OCI-M2 (cell line): ENCODE data around the gene HAP1.
"Not testable (repeated sequence)": the region's sequence is repeated elsewhere in the genome, so short reads cannot be mapped to it uniquely, and the experiment has no call there.

Experiments used
- DNase-seq: peaks from one replicate; lab custom pipeline; 2025; ENCODE audit not compliant: unreplicated experiment; lab: John Stamatoyannopoulos, UW

Gene HAP1, protein sequence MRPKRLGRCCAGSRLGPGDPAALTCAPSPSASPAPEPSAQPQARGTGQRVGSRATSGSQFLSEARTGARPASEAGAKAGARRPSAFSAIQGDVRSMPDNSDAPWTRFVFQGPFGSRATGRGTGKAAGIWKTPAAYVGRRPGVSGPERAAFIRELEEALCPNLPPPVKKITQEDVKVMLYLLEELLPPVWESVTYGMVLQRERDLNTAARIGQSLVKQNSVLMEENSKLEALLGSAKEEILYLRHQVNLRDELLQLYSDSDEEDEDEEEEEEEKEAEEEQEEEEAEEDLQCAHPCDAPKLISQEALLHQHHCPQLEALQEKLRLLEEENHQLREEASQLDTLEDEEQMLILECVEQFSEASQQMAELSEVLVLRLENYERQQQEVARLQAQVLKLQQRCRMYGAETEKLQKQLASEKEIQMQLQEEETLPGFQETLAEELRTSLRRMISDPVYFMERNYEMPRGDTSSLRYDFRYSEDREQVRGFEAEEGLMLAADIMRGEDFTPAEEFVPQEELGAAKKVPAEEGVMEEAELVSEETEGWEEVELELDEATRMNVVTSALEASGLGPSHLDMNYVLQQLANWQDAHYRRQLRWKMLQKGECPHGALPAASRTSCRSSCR

GRCh38 chr17:41734139-41734948 lies at the start of gene HAP1:
HAP1 (minus strand) TSS chr17:41734643; CDS start chr17:41734634, 9 bp downstream.
- no peak for DNase-seq

GRCh38 chr17:41782142-41782541 lies 47.7 kb upstream of the HAP1 start:
- DNase-seq: no peak

DNA sequence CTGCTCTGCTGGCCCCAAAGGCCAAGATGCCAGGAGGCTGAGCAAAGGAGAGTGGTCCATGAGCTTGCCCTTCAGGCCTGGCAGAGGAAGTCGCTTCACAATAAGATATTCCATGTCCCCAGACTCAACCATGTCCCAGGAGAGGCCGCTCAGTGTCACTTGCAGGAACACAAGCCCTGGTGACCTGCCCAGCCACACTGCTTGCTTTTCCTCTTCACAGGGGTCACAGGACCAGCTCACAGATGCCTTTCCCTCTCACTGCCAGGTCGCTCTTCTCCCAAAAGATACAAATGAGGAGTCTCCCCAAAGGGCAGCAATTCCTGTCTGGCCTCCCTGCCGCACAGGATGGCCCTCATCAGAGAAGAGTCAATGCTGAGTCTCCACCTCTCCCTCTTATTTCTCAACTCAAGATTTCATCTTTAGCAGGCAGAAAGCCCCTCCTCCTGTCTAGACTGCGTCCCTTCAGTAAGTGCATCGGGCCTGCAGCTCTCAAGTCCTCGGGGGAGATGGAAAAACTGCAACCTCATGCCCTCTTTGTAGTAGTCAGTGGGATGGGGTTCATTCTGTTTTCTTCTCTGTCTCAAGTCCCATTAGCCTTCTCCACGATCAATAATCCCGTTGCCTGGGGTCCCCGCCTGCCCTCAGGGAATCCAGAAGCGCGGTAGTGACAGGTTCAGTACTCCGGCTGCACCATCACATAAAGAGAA lies 47.1 kb upstream of the HAP1 start:
- DNase-seq: no peak

DNA sequence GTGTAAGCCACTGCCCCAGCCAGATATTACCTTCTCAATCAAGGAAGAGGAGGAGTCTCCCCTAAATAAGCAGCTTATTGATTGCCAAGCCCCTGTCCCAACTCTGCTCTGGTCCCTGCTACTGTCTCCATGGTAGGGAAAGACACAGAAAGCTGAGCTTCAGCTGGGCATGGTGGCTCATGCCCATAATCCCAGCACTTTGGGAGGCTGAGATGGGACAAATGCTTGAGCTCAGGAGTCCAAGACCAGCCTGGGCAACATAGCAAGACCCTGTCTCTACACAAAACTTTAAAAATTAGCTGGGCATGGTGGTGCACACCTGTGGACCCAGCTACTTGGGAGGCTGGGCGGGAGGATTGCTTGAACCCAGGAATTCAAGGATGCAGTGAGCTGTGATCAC lies 45.5 kb upstream of the HAP1 start:
- no peak for DNase-seq

DNA sequence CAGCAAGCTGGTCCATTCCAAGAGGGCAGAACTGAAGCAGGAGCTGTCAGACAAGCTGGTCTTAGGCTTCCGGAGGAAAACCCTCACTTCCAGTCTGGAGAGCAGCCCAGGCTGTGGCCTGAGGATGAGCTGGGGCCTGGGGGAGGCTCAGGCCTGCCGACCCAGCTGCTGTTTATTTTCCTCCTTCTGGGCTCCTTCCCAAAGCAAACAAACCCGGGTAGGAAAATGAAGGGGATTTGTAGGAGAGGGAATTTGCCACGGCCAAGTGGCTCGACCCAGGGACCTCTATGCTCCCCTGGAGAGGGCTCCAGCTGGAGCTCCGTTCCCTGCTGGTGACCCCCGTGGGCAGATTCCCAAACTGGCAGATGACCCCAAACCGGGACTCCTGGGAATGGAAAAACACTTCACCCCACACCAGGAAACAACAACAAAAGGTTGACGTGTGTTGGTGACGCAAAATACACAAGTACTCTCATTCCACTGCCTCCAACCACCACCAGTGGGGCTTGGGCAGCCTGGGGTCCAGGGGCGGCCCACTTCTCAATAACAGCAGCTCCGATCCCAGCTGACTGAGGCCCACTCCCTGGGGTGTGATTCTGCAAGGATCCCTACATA lies 43.2 kb upstream of the HAP1 start:
- DNase-seq: no peak

GRCh38 chr17:41777157-41777573 lies 42.7 kb upstream of the HAP1 start:
- DNase-seq: no peak

DNA sequence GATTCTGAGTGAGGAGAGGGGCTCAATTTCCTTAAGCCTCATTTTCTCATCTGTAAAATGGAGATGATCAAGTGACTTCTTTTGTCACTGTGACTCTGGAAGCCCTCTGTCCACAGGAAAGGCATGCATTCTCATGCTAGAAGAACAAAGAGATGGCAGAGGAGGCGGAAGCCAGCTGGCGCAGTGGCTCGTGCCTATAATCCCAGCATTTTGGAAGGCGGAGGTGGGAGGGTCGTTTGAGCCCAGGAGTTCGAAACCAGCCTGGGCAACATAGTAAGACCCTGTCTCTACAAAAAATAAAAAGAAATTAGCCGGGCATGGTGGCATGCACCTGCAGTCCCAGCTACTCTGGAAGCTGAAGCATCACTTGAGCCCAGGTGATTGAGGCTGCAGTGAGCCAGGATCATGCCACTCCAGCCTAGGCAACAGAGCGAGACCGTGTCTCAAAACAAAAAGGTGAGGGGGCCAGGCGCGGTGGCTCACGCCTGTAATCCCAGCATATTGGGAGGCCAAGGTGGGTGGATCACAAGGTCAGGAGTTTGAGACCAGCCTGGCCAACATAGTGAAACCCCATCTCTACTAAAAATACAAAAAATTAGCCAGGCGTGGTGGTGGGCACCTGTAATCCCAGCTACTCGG lies 41.9 kb upstream of the HAP1 start:
- DNase-seq: not testable (repeated sequence)

DNA sequence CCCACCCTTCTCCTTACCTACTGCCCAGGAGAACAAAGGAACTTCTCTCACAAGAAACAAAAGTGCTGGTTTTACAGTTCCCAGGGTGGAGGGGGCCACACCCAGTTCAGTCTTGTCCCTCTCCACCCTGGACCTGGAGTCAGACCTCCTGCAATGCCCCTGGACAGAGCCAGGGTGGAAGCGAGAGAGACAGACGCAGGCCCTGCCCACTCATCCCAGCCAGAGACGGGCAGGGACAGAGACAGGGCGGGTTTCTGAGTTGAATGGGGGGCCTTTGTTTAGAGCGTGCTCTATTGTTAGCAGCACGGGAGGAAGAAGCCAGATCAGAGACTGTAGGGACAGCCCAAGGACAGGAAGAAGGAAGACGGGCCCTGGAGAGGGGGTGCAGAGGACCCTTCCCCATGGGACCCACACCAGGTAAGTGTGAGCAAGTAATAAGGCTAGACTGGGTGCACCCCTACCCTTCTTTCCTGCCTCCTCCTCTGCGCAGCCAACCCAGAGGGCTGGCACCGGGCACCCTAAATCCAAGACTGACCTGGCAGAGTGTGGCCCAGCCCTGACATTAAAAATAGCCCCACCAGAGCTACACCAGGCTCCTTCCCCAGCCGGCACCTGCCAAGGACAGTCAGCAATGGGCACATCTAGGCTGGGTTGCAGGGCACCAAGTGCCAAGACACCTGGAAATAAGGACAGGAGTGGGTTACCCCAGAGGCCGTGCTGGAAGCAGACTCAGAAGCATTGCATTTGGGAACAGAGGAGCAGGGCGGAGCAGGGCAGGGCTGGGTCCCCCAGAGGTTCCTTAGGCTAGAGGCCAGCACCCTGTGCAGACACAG lies 41.2 kb upstream of the HAP1 start:
- DNase-seq: no peak

GRCh38 chr17:41773731-41774193 lies 39.3 kb upstream of the HAP1 start:
- DNase-seq: no peak

- no peak for DNase-seq
Measured at GRCh38 chr17:41773190-41773588, 38.7 kb upstream of the HAP1 start.

- no peak for DNase-seq
Measured at GRCh38 chr17:41772586-41773189, 38.2 kb upstream of the HAP1 start.

- DNase-seq: no peak
Measured at GRCh38 chr17:41772218-41772585, 37.8 kb upstream of the HAP1 start.

DNA sequence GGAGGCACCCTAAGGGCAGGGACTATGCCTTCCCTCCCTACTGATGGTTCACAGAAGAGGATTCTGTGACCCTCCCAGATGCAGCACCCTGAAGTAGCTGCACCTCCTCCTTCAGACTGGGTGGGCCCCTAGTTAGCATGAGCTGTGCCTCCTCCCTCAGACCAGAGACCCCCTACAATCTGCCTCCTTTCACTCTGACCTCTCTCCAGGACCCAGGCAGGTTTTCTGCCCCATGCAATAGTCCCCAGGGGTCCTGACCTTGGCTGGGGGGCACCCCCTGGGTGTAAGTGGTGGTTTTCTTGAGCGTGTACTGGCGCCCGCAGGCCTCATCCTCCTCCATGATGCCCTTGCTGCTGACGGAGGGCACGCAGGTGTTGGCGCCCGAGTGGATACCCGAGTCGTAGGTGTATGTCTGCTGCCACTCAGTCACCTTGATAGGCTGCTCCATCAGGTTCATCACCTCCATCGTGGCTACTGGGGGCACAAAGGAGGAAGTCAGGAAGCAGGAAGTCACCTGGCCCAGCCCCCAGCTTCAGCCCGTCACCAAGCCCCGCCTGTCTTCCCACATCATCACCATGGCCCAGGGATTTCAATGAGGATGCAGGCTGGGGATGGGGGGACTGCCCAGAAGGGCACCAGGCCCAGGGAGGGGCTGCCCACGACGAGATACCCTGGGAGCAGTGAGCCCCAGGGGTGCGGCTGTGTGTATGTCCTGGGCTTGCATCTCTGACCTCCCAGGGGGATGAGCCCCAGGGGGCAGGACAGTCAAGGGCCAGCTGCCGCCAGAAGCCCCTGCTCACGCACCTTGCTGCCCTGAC lies 37.2 kb upstream of the HAP1 start:
- no peak for DNase-seq

DNA sequence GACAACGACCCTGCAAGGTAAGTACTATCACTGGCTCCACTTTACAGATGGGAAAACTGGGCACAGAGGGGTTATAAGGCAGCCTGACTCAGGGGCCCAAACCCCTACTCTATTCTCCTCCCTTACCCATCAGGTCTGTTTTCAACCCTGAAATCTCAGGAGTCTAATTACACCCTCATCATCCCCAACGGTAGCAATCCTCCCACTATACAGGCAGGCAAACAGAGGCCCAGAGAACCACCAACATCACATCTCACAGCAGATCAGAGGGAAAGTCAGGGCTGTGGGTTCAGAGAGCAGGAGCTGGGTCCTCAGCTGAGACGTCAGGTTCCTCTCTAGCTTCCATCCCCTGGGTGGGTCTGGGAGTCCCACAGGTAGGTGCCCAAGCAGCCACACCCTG lies 35.5 kb upstream of the HAP1 start:
- no peak for DNase-seq

DNA sequence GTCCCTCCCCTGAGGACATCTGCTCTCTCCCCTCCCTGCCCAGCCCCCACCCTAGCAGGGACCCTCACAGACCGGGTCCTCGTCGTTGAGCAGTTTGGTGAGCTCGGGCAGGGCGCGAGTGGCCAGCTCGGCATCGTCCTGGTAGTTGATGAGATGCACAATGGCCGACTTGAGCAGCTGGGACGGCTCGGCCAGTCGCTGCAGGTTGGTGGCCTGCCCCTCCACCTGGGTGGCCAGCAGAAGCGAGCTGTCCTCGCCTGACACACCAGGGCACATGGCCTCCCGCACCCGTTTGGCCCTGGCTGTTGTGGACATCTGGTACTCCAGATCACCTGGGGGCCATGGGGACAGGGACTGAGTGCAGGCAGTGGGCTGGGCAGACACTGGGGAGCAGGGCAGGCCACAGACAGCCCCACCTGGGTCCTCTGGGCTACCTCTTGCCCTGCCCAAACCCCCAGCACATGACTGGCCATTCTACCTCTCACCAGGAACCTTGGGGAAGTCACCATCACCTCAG lies 35.0 kb upstream of the HAP1 start:
- DNase-seq: no peak

DNA sequence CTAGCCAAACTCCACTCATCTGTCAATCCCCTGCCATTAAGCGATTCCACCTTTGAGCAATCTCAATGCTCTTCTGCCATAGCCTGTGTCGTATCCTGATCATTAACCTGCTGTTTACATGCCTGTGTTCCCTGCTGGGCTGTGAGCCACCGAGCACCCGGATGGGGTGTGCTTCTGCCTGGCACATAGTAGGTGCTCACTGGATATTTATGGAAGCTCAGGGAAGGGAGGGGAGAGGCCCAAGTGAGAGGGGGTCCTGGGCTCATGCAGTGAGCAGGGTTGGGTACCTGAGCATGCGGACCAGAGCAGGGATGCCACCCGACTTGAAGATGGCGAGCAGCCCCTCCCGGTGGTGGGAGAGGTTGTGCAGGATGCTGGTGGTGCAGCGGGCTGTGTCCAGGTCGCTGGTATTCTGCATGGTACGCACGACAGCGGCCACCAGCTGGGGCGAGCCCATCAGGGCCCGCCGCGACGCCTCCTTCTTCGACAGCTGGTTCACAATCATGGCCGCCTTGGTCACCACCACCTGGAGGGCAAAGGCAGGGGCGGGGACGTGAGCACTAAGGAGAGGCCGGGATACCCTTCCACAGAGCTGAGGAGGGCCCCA lies 34.3 kb upstream of the HAP1 start:
- no peak for DNase-seq

- DNase-seq: no peak
Measured at GRCh38 chr17:41767324-41768042, 33.0 kb upstream of the HAP1 start.
